NCI-H2029 treated with DMSO at 0.1 percent for 48 hours (cell line): Measurements from ENCODE around the gene AKT1S1.

Experiments used
- DNase-seq: peaks from one replicate; lab custom pipeline; 2025; lab: John Stamatoyannopoulos, UW

AKT1S1 gene

DNA sequence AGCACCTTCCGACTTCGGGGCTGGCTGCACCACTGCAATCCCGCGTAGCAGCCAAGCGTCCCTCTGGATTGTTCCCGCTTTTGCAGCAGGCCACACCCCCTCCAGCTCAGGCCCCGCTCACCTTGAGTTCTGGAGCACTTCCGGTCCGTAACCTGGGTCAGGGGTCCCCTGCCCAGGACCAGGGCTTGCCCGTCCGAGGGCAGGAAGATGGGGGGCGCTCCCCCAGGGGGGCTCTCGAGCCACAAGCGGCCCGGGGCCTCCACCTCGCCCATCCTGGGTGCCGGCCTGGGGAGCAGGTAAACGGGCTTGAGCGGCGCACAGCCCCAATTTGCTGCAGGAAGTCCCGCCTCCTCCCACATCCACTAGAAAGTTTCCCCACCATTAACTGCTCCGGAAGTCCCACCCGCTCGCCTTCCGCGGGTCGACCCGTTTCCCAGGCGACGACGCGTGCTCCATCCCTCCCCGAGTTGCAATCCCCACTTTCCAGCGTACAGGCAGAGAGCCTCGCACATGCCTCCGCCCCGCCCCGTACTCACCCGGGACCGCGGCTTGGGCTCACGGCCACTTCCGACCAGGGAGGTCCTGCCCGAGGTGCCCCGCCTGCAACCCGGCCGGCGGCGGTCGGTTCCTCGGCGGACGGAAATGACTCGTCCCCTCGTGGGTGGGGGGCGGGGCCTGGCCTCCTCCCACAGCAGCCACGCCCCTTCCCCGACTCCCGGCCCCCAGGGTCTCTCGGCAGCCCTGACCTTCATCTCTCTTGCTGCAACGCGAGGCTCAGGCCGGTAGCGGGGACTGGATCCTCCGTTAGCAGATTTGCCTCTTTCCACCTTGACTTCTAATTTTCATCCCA is 10.0 kb downstream of the AKT1S1 start, which contains the start of gene PNKP:
PNKP (minus strand) TSS at position 644 of the 850 bp plus-strand sequence; CDS start at position 272, 372 bp downstream.
- peak; percentile 79 for DNase-seq

DNA sequence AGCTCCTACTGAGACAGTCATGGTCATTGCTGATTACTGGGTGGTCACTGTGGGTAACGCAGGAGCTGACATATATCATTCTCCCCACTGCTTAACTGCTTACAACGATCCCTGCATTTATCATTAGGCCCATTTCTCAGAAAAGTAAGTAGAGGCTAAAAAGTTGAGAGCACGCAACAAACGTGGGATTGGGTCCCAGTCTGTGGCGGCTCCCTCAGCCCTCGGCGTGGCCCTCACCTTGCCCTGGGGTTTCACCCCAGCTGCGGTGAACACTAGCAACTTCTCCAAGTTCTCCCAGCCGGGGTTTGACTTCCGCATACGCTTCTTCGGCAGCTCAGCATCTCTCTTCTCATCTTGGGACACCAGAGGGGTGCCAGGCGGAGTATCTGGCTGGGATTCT is 12.3 kb downstream of the AKT1S1 start:
- no peak for DNase-seq

DNA sequence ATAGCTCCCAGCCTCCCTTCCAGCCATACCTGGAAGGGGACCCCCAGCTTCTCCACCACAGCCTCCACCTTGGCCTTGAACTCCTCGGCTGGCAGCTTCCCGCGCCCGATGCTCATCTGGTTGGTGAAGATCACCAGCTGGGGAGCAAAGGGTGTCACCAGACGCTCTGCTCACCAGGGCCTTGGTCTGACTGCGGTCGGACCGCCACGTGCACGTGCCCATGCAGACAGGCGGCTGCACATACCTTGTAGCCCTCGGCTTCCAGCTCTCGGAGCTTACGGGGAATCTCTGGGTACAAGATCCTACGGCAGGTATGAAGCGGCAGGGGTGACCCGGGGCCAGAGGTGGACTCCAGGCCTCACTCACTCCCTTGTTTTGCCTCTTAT is 13.2 kb downstream of the AKT1S1 start:
- no peak for DNase-seq

DNA sequence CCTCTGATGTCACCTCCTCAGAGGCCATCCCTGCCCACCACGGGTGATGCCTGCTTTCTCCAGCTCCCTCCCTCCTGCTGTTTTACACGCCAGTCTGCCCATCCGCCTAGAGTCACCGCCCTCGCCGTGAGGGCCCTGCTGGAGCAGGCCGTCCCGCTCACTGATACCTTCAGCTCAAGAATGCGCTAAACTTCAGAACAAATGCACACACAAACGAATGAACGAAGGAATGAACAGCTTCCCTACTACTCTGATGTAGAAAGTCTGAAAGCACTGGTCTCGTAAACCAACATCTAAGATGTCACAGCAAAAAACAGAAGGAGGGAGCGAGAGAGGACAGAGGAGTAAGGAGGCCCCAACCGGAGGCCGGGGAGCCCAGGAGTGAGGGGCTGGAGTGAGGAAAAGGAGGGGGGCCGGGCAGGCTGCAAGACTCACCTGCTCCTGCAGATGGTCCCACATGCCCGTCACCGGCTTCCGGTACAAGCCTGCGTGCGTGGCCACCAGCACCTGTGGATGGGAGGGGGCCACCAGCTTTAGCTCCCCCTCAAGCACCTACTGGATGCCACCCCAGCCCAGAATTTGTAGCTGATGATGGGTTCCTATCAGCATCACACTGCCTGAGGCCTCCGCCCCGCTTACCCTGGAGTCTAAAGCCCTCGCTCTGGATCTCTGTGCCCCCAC is 13.8 kb downstream of the AKT1S1 start:
- no peak for DNase-seq

DNA sequence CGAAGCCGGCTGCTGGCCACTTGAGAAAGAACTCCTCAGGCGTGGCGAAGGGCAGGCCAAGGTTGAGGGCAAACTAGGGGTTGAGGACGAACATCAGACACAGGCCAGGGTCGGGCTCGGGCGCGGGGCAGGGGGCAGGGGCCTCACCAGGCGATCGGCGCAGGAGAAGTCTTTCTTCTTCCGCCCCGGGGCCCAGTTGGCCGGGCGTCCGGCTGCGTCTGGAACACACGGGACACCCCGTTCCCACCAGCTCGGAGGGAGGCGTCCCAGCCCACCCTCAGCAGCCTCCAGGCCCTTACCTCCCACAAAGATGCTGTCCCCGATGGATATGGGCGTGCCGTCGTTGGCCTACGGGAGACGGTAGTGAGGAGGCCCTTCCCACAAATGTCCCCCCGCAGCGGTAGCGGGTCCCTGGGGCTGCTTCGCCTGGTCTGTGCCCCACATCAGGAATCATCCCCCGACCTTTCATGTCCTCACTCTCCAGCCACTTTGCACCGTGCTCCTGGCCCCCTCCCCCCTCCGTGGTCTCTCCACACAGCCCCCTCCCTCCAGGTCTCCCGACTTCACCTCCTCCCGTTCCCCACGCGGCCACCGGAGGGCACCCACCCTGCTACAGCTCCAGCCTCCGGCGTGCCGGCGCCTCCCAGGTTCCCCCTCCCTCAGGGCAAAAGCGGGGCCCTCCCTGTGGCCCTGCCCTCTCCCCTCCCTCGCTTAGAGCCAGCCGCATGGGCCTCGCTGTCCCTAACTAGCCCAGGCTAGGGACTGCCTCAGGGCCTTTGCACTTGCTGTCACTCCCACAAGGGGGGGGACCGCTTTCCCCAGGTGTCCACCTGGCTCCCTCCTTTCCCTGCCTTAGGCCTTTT is 14.5 kb downstream of the AKT1S1 start:
- no peak for DNase-seq

DNA sequence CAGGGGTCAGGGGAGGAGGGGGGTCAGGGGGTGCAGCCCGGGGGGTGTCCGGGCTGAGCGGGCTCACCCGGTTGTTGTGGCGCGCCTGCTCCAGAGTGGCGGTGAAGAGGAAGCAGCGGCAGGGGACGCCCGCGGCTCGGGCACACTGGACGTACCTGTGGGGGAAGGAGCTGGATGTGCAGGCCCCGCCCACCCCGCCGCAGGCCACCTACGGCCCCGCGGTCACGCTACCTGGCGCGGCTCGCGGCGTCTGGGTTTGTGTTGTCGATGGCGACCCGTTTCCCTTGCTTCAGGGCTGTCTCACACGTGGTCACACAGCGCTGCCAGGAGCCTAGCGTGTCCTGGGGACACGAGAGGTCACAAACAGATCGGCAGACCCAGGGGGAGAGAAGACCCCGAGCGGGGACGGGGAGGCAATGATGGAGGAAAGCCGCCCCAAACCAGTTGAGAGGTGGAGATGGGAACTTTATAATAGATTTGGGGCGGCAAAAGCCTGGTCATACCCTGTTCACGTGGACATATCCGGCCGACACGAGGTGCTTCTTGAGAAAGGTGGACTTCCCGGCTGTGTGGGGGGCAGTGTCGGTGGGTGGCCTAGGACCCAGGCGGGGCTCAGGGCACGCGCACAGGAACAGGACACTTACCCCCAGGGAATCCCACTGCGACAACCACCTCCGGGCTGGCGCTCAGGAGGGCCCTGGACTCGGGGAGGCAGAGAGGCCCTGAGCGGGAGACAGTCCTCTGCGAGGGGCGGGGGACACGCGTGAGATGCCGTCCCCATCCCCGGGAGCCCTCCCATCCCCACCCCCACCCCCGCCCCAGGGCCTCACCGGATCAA is 15.4 kb downstream of the AKT1S1 start:
- DNase-seq, result no peak

DNA sequence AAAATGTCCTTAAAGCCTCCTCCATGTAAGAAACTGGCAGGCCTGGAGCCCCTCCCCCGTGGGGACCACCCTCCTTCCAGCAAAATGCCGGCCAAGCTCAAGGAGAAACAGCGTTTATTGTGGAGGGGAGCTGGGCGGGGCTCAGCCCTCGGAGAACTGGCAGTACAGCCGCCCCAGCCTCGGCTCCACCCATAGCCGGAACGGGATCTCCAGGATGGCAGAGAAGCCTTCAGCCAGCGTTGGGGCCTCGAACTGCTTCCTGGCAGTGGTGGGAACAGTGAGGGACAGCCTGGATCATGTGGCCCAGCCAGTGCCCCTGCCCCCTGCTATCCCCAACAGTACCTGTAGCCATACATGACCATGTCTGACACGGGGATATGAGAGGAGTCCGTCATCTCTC is 16.0 kb downstream of the AKT1S1 start:
- no peak for DNase-seq

DNA sequence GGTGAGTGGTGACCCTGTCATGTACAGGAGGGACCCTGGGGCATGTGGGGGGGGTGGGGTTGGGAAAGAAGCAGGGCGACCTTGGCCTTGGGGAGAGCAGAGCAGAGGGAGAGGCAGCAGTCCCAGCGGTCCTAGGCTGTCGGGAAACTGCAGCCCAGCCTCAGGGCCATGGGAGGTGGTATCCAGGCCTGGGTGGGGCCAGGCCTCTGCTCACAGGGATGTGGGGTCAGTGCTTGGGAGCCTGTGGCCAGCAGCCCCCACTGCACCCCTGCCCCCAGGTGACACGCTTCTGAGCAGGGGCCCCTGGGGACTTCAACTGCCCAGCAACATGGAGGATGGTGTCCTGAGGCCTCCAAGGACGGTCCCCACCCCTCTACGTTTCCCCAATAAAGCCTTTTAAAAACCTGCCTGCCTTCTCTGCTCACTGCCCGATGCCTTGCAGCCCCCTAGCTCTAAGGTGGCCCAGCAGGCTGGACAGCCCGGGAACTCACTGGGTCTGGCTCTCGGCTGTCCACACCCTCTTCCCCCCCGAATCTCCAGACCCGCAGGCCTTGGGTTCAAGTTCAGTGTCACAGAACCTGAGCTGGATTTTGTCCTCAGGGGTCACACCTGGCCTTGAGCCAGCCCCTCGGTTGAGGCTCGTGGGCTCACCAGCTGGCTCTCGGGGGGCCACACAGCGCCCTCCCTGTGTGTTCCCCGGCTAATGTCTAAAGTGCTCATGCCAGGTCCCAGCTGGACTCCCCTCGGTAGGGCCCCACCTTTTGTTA is 16.6 kb downstream of the AKT1S1 start:
- DNase-seq, result no peak

DNA sequence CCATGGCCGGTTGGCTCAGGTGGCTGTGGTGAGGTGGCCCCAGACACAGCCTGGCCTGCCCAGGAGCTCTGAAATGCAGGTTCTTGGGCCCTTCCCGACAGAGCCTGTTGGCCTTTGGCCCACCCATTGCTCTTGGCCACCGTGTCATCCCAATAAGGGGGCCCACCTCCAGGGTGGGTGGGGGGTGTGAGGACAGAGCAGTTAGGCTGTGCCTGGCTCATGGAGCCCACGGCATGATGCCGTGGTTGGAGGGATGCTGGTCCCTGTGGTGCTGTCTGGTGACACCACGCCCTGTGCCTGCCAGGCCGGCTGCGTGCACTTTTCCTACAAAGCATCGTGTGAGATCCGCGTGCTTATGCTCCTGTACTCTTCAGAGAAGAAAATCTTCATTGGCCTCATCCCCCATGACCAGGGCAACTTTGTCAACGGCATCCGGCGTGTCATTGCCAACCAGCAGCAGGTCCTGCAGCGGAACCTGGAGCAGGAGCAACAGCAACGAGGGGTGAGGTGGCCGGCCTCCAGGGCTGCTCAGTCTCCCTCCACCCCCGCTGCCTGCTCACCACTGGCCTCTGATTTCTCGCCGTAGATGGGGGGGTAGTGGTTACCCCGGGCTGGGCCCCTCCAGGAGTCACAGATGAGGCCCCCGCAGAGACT is 17.3 kb downstream of the AKT1S1 start:
- DNase-seq, result no peak

DNA sequence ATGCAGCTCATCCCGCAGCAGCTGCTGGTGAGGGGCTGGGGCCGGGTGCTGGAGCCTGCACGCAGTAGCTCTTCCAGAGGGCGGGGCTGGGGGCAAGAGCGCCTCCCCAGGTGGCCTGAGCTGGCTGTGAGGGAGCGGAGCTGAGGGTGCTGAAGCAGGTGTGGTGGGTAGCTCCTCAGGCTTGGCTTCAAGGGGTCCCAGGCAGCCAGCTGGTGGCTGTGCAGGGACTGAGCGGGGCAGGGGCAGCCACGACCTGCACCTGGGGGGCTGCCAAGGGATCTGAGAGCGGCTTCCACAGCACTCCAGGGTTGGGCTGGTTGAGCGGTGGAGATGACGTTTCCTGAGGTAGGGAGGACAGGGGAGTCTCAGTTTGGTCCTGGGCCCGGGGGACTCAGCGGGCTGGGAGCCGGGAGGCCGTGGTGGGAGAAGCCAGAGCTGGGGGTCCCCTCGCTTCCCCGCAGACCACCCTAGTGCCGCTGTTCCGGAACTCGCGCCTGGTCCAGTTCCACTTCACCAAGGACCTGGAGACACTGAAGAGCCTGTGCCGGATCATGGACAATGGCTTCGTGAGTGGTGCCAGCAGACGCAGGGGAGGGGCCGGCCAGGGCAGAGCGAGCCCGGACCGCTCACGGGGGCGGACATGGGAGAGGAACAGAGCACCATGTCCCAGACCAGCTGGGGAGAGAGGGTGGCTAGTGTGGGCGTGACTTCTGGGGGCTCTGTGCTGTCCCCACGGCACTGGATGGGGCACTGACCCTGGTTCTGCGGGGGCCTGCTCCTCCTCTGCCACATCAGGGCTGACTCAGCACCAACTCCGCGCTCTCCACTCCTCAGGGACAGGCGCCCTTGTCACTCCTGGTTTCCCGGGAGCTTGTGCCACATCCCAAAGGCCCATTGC is 18.8 kb downstream of the AKT1S1 start:
- DNase-seq, result no peak

DNA sequence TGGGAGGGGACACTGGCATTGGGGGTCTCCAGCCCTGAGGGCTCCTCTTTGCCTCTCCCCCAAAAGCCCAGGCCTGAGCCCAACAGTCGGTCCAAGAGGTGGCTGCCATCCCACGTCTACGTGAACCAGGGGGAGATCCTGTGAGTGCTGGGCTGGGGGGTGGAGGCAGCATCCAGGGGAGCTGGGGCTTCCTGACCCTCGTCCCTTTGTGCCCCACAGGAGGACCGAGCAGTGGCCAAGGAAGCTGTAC is 19.4 kb downstream of the AKT1S1 start:
- DNase-seq, result no peak

DNA sequence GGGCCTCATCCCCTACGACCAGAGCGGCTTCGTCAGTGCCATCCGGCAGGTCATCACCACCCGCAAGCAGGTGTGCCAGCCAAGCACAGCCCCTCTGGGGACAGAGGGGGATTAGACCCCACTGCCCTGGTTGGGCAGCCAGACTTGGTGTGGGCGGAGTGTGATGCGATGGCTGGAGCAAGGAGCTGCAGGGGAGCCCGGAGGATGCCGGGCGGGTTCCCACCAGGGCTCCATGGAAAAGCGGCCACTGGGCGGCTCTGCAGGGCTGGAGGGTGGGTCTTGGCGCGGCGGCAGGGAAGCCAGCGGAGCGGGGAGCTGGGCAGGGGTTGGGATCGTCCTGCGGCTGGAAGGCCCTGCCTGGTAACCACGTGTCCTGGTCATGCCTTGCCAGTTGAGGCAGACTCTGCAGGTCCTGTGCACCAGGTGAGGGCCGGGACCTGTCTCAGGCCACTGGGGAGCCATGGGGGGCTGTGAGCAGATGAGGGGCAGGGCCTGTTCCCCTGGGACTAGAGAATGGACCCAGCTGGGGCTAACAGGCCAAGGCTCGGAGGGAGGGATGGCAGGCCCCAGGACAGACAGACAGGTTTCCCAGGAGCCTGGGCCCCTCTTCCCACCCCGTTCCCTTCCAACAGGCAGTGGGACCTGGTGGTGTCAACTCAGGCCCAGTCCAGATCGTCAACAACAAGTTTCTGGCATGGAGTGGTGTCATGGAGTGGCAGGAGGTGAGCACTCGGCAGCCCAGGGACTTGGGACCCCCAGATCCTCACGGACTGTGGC is 19.9 kb downstream of the AKT1S1 start:
- DNase-seq, result no peak

DNA sequence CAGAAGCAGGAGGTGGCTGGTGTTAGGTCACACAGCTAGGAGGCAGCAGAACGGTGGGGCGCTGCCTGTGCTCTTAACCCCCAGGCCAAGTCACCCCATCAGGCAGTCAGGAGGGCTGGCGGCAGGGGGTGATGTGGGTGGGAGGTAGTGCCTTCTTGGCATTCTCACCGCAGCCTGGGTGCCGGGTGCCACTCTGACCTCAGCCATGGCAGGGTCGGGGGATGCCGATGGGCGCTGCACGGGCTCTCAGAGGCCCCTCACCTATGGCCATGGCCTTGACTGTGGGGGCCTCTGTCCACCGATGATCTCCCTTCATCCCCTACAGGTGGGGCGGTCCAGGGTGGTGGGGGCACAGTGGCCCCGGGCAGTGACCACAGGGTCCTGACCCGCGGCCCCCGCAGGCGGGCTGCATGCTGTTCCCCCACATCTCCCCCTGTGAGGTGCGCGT is 20.6 kb downstream of the AKT1S1 start:
- DNase-seq, result no peak

DNA sequence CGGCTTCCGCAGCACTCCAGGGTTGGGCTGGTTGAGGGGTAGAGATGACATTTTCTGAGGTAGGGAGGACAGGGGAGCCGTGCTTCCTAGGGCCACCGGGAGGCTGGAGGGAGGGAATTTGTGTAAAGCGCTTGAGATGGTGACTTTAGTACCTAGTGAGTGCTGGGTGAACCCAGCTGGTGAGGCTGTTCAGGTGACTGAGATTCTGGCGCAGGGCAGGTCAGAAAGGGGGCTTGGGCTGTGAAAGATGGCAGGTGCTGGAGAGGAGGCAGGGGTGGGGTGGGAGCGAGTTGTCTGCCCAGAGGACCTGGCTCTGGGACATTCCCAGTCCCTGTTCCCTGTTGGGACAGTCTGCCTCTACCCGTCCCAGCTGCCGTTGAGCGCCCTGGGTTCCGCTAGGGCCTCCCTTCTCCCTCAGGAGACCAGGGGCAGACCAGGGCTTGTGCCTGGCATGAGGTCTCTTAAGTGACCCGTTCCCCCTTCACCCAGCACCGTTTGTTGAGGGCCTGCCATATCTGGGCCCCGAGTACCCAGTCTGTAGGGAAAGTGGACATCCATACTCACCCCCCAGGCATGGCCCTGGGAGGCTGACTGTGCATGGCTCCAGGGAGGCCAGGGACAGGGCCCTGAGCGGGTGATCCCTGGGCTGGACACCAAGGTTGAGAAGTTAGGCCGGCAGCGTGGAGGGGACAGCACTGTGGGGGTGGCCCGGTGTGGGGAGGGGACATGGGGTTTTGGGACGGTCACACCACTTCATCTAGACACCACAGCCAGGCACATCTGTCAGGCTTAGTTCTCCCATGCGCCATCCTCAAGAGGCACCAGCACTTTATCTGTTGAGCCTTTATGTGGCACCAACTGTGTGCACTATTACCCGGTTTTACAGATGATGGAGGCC is 21.2 kb downstream of the AKT1S1 start:
- DNase-seq, result no peak

DNA sequence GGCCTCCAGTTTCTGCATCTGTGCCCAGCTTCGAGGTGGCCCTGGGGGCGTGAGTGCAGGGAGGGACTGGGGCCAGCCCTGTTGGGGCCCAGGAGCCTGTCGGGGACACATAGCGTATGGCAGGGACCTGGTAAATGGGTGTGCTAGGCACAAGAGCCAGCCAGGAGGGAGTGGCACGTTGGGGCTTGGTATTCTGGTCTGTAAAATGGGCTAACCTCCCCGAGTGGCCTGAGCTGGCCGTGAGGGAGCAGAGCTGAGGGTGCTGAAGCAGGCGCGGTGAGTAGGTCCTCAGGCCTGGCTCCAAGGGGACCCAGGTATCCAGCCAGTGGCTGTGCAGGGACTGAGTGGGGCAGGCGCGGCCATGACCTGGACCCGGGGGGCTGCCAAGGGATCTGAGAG is 21.9 kb downstream of the AKT1S1 start:
- no peak for DNase-seq

DNA sequence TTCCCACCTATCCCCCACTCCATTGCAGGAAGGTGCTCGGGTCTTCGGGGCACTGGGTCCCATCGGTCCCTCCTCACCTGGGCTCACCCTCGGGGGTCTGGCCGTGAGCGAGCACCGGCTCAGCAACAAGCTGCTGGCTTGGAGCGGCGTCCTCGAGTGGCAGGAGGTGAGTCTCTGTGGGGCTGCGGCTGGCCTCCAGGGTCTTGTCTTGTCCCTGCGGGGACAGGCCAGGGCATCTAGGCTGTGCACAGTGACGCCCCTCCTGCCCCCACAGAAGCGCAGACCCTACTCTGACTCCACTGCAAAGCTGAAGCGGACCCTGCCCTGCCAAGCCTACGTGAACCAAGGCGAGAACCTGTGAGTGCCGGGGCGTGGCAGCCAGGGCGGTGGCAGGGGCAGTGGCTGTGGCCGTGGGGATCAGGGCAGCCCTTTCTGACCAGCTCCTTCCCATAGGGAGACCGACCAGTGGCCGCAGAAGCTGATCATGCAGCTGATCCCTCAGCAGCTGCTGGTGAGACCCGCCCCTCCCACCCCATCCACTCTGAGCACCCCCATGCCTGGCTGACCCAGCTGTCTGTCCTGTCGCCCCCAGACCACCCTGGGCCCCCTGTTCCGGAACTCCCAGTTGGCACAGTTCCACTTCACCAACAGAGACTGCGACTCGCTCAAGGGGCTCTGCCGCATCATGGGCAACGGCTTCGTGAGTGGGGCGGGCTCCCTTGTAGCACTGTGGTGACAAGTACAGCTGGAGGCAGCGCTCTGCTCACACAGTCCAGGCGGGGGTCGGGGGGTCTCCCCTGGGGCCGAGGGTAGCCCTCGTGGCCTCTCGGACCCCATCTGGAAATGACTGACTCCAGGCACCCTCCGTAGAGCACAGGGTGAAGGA is 22.5 kb downstream of the AKT1S1 start:
- no peak for DNase-seq
